Astrocyte of the cerebellum (primary cell): ENCODE results near the gene MT1H.

Experiments used
- DNase-seq: peaks from one replicate; pipeline ENCODE4 v3.0.0-alpha.2; 2011; ENCODE audit warnings: low read depth
- H3K4me3 ChIP-seq: 2 replicates; pipeline ENCODE4 v1.5.1; 2011; ENCODE audit warnings: mild to moderate bottlenecking, low read depth, low read length, moderate library complexity
- CTCF ChIP-seq: IDR thresholded peaks from 2 replicates; pipeline ENCODE4 v1.5.1; 2012; ENCODE audit warnings: low read length, low read depth, moderate library complexity, mild to moderate bottlenecking; ENCODE audit errors: missing control alignments
- in situ Hi-C: cut with HindIII; loops from 2 replicates; pipeline ENCODE4 v1.10.0; 2017; ENCODE audit warnings: low sequenced_read_pairs

The MT1H gene

GRCh38 chr16:56688762-56689161 lies 19.1 kb downstream of the MT1H start:
- no peak for TF ChIP-seq CTCF
- no peak overlapping the region for H3K4me3 ChIP-seq
- DNase-seq = no peak
- in situ Hi-C loops = no loop called here

- no peak for TF ChIP-seq CTCF
- in situ Hi-C loops = no loop called here
- DNase-seq = no peak
- H3K4me3 ChIP-seq = no peak overlapping the region
Measured at GRCh38 chr16:56689171-56689570, 19.6 kb downstream of the MT1H start.

DNA sequence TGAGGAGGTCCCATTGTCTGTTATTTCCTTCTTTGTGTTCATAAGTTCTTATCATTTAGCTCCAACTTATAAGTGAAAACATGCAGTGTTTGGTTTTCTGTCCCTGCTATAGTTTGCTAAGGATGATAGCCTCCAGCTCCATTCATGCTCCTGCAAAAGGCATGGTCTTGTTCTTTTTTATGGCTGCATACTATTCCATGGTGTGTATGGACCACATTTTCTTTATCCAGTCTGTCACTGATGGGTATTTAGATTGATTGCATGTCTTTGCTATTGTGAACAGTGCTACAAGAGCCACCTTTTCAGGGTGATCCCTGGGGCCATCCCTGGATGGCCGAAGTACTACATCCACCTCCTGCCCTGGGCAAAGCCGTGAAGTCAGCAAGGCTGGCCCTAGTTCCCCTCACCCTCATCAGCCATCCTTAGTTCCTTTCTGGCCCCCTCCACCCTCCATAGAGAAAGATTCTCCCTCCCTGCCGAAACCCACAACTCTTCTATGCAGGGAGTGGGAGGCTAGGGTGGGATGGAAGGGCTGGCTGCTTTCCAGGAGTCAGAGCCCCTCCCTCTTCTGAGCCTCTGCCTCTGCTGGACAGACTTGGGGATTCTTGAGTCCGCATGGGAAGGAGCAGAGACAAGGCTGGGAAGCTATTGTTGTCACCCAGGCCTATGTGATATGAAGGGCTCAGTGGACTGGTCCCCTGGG lies 21.0 kb downstream of the MT1H start:
- no peak overlapping the region for H3K4me3 ChIP-seq
- in situ Hi-C loops = no loop called here
- TF ChIP-seq CTCF = no peak
- no peak for DNase-seq

- no peak for TF ChIP-seq CTCF
- H3K4me3 ChIP-seq = no peak overlapping the region
- in situ Hi-C loops = no loop called here
- no peak for DNase-seq
Measured at GRCh38 chr16:56691885-56692284, 22.3 kb downstream of the MT1H start.

GRCh38 chr16:56695246-56695645 lies 25.6 kb downstream of the MT1H start:
- in situ Hi-C loops = no loop called here
- DNase-seq = no peak
- no peak for TF ChIP-seq CTCF

DNA sequence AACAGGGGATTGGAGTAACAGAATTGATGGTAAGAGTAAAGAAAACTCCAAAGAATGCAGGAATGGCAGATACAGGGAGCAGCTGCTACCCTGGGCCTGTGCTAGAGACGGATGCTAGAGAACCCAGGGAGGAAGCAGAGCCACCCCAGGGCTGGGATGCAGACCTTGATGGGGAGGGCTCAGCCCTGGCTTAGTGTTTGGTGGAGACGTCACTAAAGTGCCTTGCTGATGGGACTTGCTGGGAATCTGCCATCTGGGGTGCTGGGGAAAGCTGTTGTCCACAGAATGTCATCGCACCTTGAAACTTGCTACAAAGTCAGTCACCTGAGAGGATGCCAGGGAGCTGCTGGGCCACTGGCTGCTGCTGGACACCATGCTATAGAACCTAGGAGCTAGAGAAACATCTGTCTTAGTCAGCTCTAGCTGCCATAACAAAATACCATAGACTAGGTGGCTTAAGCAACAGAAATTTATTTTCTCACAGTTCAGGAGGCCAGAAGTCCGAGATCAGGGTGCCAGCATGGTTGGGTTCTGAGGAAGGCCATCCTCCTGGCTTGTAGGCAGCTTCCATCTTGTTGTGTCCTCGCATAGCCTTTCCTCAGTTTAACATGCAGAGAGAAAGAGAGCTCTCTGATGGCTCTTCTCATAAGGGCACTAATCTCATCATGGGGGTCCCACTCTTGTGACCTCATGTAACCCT lies 28.0 kb downstream of the MT1H start:
- H3K4me3 ChIP-seq = no peak overlapping the region
- TF ChIP-seq CTCF = no peak
- DNase-seq = no peak
- in situ Hi-C loops = no loop called here

More at GRCh38 chr16:56695246-56695645, 25.6 kb downstream of the MT1H start:
- H3K4me3 ChIP-seq = no peak overlapping the region
